Ishikawa (cell line): ENCODE data around the gene CMTM2.

Experiments
- CEBPB ChIP-seq: IDR thresholded peaks from 2 replicates; pipeline ENCODE4 v1.6.1; 2012
- CREB1 ChIP-seq: IDR thresholded peaks from 2 replicates; pipeline ENCODE4 v1.6.1; 2012; ENCODE audit warnings: low read depth
- EGR1 ChIP-seq: IDR thresholded peaks from 2 replicates; pipeline ENCODE4 v1.6.1; 2012
- EP300 ChIP-seq: IDR thresholded peaks from 2 replicates; pipeline ENCODE4 v1.6.1; 2012; ENCODE audit warnings: borderline replicate concordance
- FOXM1 ChIP-seq: IDR thresholded peaks from 2 replicates; pipeline ENCODE4 v1.6.1; 2012; ENCODE audit warnings: low read depth, borderline replicate concordance
- NFIC ChIP-seq: IDR thresholded peaks from 2 replicates; pipeline ENCODE4 v1.6.1; 2012
- RAD21 ChIP-seq: IDR thresholded peaks from 2 replicates; pipeline ENCODE4 v1.6.1; 2012; ENCODE audit warnings: low read depth
- REST ChIP-seq: IDR thresholded peaks from 2 replicates; pipeline ENCODE4 v1.6.1; 2012; ENCODE audit warnings: low read depth, mild to moderate bottlenecking
- TAF1 ChIP-seq: IDR thresholded peaks from 2 replicates; pipeline ENCODE4 v1.6.1; 2012; ENCODE audit warnings: low read depth, mild to moderate bottlenecking
- TCF12 ChIP-seq: IDR thresholded peaks from 2 replicates; pipeline ENCODE4 v1.6.1; 2012; ENCODE audit warnings: low read depth
- TEAD4 ChIP-seq: IDR thresholded peaks from 2 replicates; pipeline ENCODE4 v1.6.1; 2012
- YY1 ChIP-seq: IDR thresholded peaks from 2 replicates; pipeline ENCODE4 v1.6.1; 2012; ENCODE audit warnings: low read depth
- ZBTB7A ChIP-seq: IDR thresholded peaks from 2 replicates; pipeline ENCODE4 v1.6.1; 2012; ENCODE audit warnings: low read depth
- TF ChIP-seq, protein P1 (sequence below): IDR thresholded peaks from 2 replicates; pipeline ENCODE4 v1.6.1; 2012
- TF ChIP-seq, protein P2 (sequence below): IDR thresholded peaks from 2 replicates; pipeline ENCODE4 v1.6.1; 2012

CMTM2 gene

GRCh38 chr16:66551348-66551759, 27.9 kb upstream of the CMTM2 start:
- no peak for TF ChIP-seq EP300
- no peak for TF ChIP-seq YY1
- TF ChIP-seq FOXM1: no peak

DNA sequence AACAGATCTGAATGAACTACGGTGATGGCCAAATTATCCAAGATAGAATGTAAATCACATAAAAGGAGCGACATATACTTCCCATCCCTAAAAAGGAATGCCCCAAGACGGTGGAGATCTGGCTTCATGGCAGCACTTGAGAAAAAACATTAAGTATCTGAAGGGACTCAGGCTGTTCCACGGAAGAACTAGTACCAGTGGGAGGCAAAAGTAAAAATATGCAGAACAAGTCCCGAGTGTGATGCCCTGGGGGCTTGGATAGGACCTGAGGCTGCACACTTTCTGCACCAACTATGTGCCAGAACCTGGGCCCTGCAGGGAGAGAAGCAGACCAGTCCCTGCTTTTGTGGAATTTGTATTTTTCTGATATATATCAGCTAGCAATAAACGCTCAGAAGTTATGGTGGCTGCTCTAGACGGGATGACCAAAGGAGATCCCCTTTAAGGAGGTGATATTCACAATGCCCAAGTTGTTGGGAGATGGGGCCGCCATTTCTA, 27.4 kb upstream of the CMTM2 start:
- no peak for TF ChIP-seq CEBPB
- TF ChIP-seq TCF12: no peak
- TF ChIP-seq EP300: no peak
- TF ChIP-seq TEAD4: no peak
- TF ChIP-seq, protein P1, sequence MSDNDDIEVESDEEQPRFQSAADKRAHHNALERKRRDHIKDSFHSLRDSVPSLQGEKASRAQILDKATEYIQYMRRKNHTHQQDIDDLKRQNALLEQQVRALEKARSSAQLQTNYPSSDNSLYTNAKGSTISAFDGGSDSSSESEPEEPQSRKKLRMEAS: no peak
- no peak for TF ChIP-seq RAD21
- no peak for TF ChIP-seq TAF1
- no peak for TF ChIP-seq REST
- no peak for TF ChIP-seq ZBTB7A
- no peak for TF ChIP-seq EGR1
- TF ChIP-seq YY1: no peak
- no peak for TF ChIP-seq FOXM1
- TF ChIP-seq NFIC: no peak

GRCh38 chr16:66552286-66553177, 26.7 kb upstream of the CMTM2 start, which contains the start of gene CKLF:
Gene CKLF, plus strand, starts transcription at chr16:66552576. Its CDS starts 140 bp downstream, at chr16:66552716.
- TF ChIP-seq RAD21 (no peak), TAF1 (peak; percentile 74), REST (no peak), TCF12 (peak; percentile 65), CEBPB (no peak), EGR1 (no peak), EP300 (no peak), CREB1 (no peak), NFIC (no peak), TEAD4 (no peak), FOXM1 (no peak), ZBTB7A (0 out of 2 replicates have a peak, but pooled peaks have one; percentile 41), YY1 (peak; percentile 73; the same call in 1 of the 2 replicates)
- TF ChIP-seq, protein P1: peak; percentile 100
- TF ChIP-seq, protein P2, sequence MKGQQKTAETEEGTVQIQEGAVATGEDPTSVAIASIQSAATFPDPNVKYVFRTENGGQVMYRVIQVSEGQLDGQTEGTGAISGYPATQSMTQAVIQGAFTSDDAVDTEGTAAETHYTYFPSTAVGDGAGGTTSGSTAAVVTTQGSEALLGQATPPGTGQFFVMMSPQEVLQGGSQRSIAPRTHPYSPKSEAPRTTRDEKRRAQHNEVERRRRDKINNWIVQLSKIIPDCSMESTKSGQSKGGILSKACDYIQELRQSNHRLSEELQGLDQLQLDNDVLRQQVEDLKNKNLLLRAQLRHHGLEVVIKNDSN: no peak

DNA sequence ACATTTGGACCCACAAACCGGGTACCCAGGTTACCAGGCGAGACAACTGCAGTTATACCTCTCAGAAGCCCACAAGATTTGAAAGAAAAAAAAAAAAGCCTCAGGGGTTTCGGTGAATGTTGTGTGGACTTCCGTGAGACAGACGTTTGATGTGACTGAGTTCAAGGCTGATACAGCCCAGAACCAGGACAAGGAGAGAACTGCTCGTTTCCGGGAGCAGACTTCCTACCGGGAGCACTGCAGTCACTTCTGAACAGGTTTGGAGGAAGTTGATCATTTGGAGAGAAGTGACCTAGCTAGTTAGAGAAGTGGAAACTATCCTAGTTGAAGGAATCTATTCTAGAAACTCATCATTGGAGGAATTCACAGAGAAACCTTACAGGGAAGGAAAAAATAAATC, 26.0 kb upstream of the CMTM2 start:
- no peak for TF ChIP-seq TCF12
- TF ChIP-seq REST: no peak
- TF ChIP-seq NFIC: no peak
- TF ChIP-seq TEAD4: no peak
- TF ChIP-seq CEBPB: no peak
- no peak for TF ChIP-seq TAF1
- TF ChIP-seq RAD21: no peak
- no peak for TF ChIP-seq FOXM1
- no peak for TF ChIP-seq EGR1
- TF ChIP-seq, protein P2: no peak
- no peak for TF ChIP-seq ZBTB7A
- no peak for TF ChIP-seq YY1
- no peak for TF ChIP-seq CREB1
- no peak for TF ChIP-seq EP300
- TF ChIP-seq, protein P1: no peak
